Endothelial cell of umbilical vein (primary cell): ENCODE data around the gene SLCO3A1. TPM values are rescaled to one million over a fixed set of nuclear protein-coding genes. Genes with fewer than 3 reads are reported as not detected.

Experiments used
- BruUV-seq: library from RNA; stranded (reverse); fragments of 400-500 nt; replicated peaks from 2 replicates; lab custom pipeline; 2021; lab: Mats Ljungman, UMichigan
- CTCF ChIA-PET: fragments of 300-600, 350-600 bp; sonication (Branson Sonifier 250); formaldehyde crosslinking; loops from one replicate; lab custom pipeline; 2021; ENCODE audit warnings: antibody characterized with exemption, inconsistent platforms; lab: Charles Lee
- POLR2A ChIA-PET: fragments of 300-600, 350-600 bp; sonication (Branson Sonifier 250); formaldehyde crosslinking; loops from one replicate; lab custom pipeline; 2021; ENCODE audit warnings: antibody characterized with exemption, inconsistent platforms; lab: Charles Lee
- DNase-seq: peaks from one replicate; pipeline ENCODE4 v3.0.0-alpha.2; 2011; ENCODE audit warnings: low read depth, low spot score
- FAIRE-seq: peaks from 2 replicates; lab custom pipeline; 2011; peaks lifted over from hg19 to GRCh38; lab: Jason Lieb, UNC
- H2AFZ ChIP-seq: 2 replicates; pipeline ENCODE4 v1.6.0; 2012; ENCODE audit warnings: low read depth, low read length, control low read depth, inconsistent platforms
- H3K27ac ChIP-seq: 2 replicates; pipeline ENCODE4 v1.5.1; 2011; ENCODE audit warnings: low read depth, mild to moderate bottlenecking, control low read depth, low read length, moderate library complexity; ENCODE audit not compliant: insufficient read depth
- H3K27me3 ChIP-seq, 2 experiments: 2 replicates each; pipeline versions ENCODE4 v1.6.0 to v1.6.1; 2011; ENCODE audit warnings: low read length in 2 of 2, mixed read lengths in 1 of 2; ENCODE audit not compliant: control insufficient read depth in 2 of 2, insufficient read depth in 2 of 2
- H3K36me3 ChIP-seq, 2 experiments: 2 replicates in 1 of 2; 3 replicates in 1 of 2; pipeline ENCODE4 v1.5.1; 2011; ENCODE audit warnings: low read length in 2 of 2, mild to moderate bottlenecking in 1 of 2, moderate library complexity in 1 of 2; ENCODE audit not compliant: control insufficient read depth in 2 of 2, insufficient read depth in 2 of 2; ENCODE audit errors: extremely low read depth in 1 of 2
- H3K4me1 ChIP-seq: 3 replicates; pipeline ENCODE4 v1.5.1; 2011; ENCODE audit warnings: mild to moderate bottlenecking, low read length; ENCODE audit not compliant: control insufficient read depth, insufficient read depth; ENCODE audit errors: extremely low read depth
- H3K4me2 ChIP-seq: 2 replicates; pipeline ENCODE4 v1.6.1; 2011; ENCODE audit warnings: low read length, control low read depth, mixed read lengths; ENCODE audit not compliant: insufficient read depth
- H3K4me3 ChIP-seq, 3 experiments: fragments of 200-600 bp in 1 of 3; sonication (generic), shearing (Covaris generic) in 1 of 3; replicated peaks in 1 of 3; 2 replicates each; pipeline ENCODE4 v1.5.1; 2011 to 2016; ENCODE audit warnings: control low read depth in 3 of 3, low read length in 3 of 3, mild to moderate bottlenecking in 2 of 3, inconsistent platforms in 1 of 3, low read depth in 1 of 3, moderate library complexity in 1 of 3; ENCODE audit not compliant: insufficient read depth in 1 of 3
- H3K79me2 ChIP-seq: 2 replicates; pipeline ENCODE4 v1.6.0; 2012; ENCODE audit warnings: low read length, inconsistent platforms; ENCODE audit not compliant: control insufficient read depth, insufficient read depth
- H3K9ac ChIP-seq: replicated peaks from 2 replicates; pipeline ENCODE3; 2011; ENCODE audit warnings: low read length, control low read depth; ENCODE audit not compliant: insufficient read depth; ENCODE audit errors: extremely low read depth
- H3K9me1 ChIP-seq: replicated peaks from 3 replicates; pipeline ENCODE4 v1.6.0; 2011; ENCODE audit warnings: mild to moderate bottlenecking, low read length; ENCODE audit not compliant: control insufficient read depth, insufficient read depth; ENCODE audit errors: extremely low read depth
- H3K9me3 ChIP-seq: replicated peaks from 2 replicates; pipeline ENCODE4 v1.5.1; 2012; ENCODE audit warnings: low read length, inconsistent platforms; ENCODE audit not compliant: control insufficient read depth, insufficient read depth
- H4K20me1 ChIP-seq: replicated peaks from 2 replicates; pipeline ENCODE3; 2011; ENCODE audit warnings: mild to moderate bottlenecking, low read length; ENCODE audit not compliant: control insufficient read depth, insufficient read depth; ENCODE audit errors: extremely low read depth
- EZH2 ChIP-seq: IDR thresholded peaks from 2 replicates; pipeline ENCODE4 v1.6.1; 2012; ENCODE audit warnings: borderline replicate concordance, low read depth, mild to moderate bottlenecking, moderate library complexity, low read length, inconsistent platforms; ENCODE audit not compliant: severe bottlenecking
- FOS ChIP-seq: IDR thresholded peaks from 2 replicates; pipeline ENCODE4 v1.6.1; 2011; ENCODE audit warnings: mild to moderate bottlenecking, low read length, moderate library complexity, borderline replicate concordance; ENCODE audit not compliant: insufficient read depth
- GATA2 ChIP-seq: IDR thresholded peaks from 2 replicates; pipeline ENCODE4 v1.7.0; 2011; ENCODE audit warnings: low read depth, mild to moderate bottlenecking, moderate library complexity, mixed read lengths, low read length; ENCODE audit not compliant: insufficient read length, insufficient read depth
- JUN ChIP-seq: IDR thresholded peaks from 2 replicates; pipeline ENCODE4 v1.6.1; 2011; ENCODE audit warnings: borderline replicate concordance, low read depth; ENCODE audit not compliant: insufficient read length, insufficient read depth
- MYC ChIP-seq: IDR thresholded peaks from one replicate; pipeline ENCODE4 v1.6.1; 2011; ENCODE audit warnings: mild to moderate bottlenecking, low read depth, low read length
- POLR2A ChIP-seq: IDR thresholded peaks from 2 replicates; pipeline ENCODE4 v1.6.1; 2012; ENCODE audit warnings: low read depth, mild to moderate bottlenecking, control low read depth, low read length
- POLR2AphosphoS5 ChIP-seq: IDR thresholded peaks from 2 replicates; pipeline ENCODE4 v1.6.1; 2012; ENCODE audit warnings: low read depth, mild to moderate bottlenecking, control low read depth, low read length, moderate library complexity; ENCODE audit not compliant: insufficient read depth
- dilution Hi-C: fragments of 300-500 bp; cut with MboI; formaldehyde crosslinking; loops from one replicate; pipeline ENCODE4 v1.15.0; 2019; ENCODE audit warnings: low sequenced_read_pairs; ENCODE audit not compliant: extremely low pct_ligation_motif_present
- intact Hi-C: fragments of 100-400 bp; cut with micrococcal nuclease; formaldehyde crosslinking; loops from one replicate; pipeline ENCODE4 v1.10.0; 2022
- polyA plus RNA-seq, 4 experiments: library from polyadenylated mRNA; depleted of rRNA in 3 of 4; stranded (reverse) in 3 of 4; unstranded in 1 of 4; fragments of >200 nt; gene quantifications; 2 replicates each; pipeline versions ENCODE4 v1.2.1 to v1.2.3, GENCODE V29; 2011 to 2012; ENCODE audit warnings: missing spikeins in 1 of 4
- total RNA-seq: library from RNA; stranded (reverse); gene quantifications from 2 replicates; pipeline ENCODE4 v1.2.3, GENCODE V29; 2021
- TF ChIP-seq, protein P1 (sequence below): IDR thresholded peaks from 2 replicates; pipeline ENCODE4 v1.6.1; 2011; ENCODE audit not compliant: insufficient read depth, insufficient read length
- TF ChIP-seq, protein P2 (sequence below), 2 donors: IDR thresholded peaks; 1 replicate in 1 of 2; 2 replicates in 1 of 2; pipeline ENCODE4 v1.5.1; 2011; ENCODE audit warnings: low read length in 2 of 2, mild to moderate bottlenecking in 2 of 2, moderate library complexity in 2 of 2, control low read depth in 1 of 2, inconsistent platforms in 1 of 2, low read depth in 1 of 2; ENCODE audit not compliant: insufficient read depth in 1 of 2; ENCODE audit errors: extremely low read depth in 1 of 2

SLCO3A1 gene
- total and polyA plus RNA-seq, 2 donors (not counting 3 experiments of a cell fraction or from before 2014, with no cell fraction given), result 0.88 to 0.92 TPM

DNA sequence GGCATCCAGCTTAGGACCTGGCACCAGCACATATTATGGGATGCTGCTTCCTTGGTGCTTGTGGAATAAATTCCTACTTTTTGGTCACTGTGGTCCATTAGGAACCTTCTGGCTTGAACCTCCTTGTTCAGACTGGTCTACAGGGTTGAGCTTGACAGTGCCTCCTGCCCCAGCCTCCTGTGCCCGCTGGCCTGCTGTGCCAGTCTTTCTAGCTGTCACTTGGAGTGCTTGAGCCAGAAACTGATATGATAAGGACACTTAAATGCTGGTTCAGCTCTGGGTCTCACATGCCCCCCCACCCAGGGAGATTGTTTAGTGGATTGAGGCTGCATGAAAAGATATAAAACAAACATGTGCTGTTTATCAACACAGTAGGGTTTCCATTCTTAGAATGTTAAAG, 147.8 kb downstream of the SLCO3A1 start:
- CTCF ChIA-PET, result no interaction called here
- POLR2A ChIA-PET, result no interaction called here
- DNase-seq (no peak), FAIRE-seq (no peak)
- dilution Hi-C loops (no loop called here), intact Hi-C loops (no loop called here)
- H3K4me2 ChIP-seq, result no peak overlapping the region
- no peaks in the 10 kb centered on the region for H3K4me1 ChIP-seq
- peaks cover 2% of the 10 kb centered on the region for H3K9me3 ChIP-seq
- TF ChIP-seq GATA2 (no peak), JUN (no peak), MYC (no peak), FOS (no peak), POLR2A (no peak), POLR2AphosphoS5 (no peak)
- TF ChIP-seq, protein P1, sequence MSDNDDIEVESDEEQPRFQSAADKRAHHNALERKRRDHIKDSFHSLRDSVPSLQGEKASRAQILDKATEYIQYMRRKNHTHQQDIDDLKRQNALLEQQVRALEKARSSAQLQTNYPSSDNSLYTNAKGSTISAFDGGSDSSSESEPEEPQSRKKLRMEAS, result no peak
- no peaks in the 10 kb centered on the region for H3K36me3 ChIP-seq
- no TSS peak for BruUV-seq
- no peak overlapping the region for H3K9ac ChIP-seq
- no peak overlapping the region for H3K27ac ChIP-seq
- H3K79me2 ChIP-seq, result no peaks in the 10 kb centered on the region
- no peak overlapping the region for H3K4me3 ChIP-seq
- no peaks in the 10 kb centered on the region for H4K20me1 ChIP-seq
- H3K9me1 ChIP-seq, result no peaks in the 10 kb centered on the region
- H2AFZ ChIP-seq, result no peak overlapping the region
- H3K27me3 ChIP-seq, result no peaks in the 10 kb centered on the region

DNA sequence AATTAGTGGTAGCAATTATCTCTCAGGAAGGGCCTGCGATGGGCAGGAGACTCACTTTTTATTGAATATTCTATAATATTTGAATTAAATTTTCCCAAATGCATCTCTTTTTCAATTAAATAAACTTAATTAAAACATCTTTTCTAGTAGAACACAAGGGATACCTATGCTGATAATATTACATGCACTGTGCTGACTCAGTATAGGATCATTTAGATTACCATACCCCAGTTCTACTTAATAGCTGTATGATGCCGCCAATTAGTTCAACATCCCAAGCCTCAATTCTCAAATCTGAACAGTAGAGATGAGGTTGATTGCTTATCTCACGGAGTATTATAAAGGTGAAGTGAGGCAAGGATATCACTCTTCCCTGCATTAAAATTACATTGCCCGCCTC, 149.2 kb downstream of the SLCO3A1 start:
- TF ChIP-seq POLR2AphosphoS5 (no peak), JUN (no peak), POLR2A (no peak), FOS (no peak), GATA2 (no peak), MYC (no peak), EZH2 (no peak)
- TF ChIP-seq, protein P1, result no peak
- TF ChIP-seq, protein P2, sequence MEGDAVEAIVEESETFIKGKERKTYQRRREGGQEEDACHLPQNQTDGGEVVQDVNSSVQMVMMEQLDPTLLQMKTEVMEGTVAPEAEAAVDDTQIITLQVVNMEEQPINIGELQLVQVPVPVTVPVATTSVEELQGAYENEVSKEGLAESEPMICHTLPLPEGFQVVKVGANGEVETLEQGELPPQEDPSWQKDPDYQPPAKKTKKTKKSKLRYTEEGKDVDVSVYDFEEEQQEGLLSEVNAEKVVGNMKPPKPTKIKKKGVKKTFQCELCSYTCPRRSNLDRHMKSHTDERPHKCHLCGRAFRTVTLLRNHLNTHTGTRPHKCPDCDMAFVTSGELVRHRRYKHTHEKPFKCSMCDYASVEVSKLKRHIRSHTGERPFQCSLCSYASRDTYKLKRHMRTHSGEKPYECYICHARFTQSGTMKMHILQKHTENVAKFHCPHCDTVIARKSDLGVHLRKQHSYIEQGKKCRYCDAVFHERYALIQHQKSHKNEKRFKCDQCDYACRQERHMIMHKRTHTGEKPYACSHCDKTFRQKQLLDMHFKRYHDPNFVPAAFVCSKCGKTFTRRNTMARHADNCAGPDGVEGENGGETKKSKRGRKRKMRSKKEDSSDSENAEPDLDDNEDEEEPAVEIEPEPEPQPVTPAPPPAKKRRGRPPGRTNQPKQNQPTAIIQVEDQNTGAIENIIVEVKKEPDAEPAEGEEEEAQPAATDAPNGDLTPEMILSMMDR (IDR thresholded peaks at IDR 0.05; ENCODE audit: extremely low read depth in 1 of 2, insufficient read depth in 1 of 2, low read depth in 1 of 2, low read length in 2 of 2), result no peak
- no peaks in the 10 kb centered on the region for H3K27me3 ChIP-seq
- intact Hi-C loops, result no loop called here
- BruUV-seq, result no TSS peak
- no peaks in the 10 kb centered on the region for H3K4me1 ChIP-seq
- ChIA-PET POLR2A (no interaction called here), CTCF (no interaction called here)
- no peak overlapping the region for H2AFZ ChIP-seq
- H3K27ac ChIP-seq, result no peak overlapping the region
- FAIRE-seq (no peak), DNase-seq (no peak)
- no peaks in the 10 kb centered on the region for H4K20me1 ChIP-seq
- H3K9ac ChIP-seq, result no peak overlapping the region
- no peak overlapping the region for H3K4me3 ChIP-seq
- H3K9me3 ChIP-seq, result peaks cover 2% of the 10 kb centered on the region
- H3K79me2 ChIP-seq, result no peaks in the 10 kb centered on the region
- no peaks in the 10 kb centered on the region for H3K9me1 ChIP-seq
- H3K36me3 ChIP-seq, result no peaks in the 10 kb centered on the region
- dilution Hi-C loops, result no loop called here
- H3K4me2 ChIP-seq, result no peak overlapping the region
